NB4 (cell line): Measurements from ENCODE around the gene SERPINB1.

ENCODE experiments used
- DNase-seq: peaks from one replicate; pipeline ENCODE4 v3.0.0; 2010; ENCODE audit warnings: low read depth
- H3K4me3 ChIP-seq: one replicate; pipeline ENCODE4 v1.5.1; 2011; ENCODE audit warnings: mild to moderate bottlenecking, low read depth, low read length, moderate library complexity
- CTCF ChIP-seq: IDR thresholded peaks from one replicate; pipeline ENCODE4 v1.5.1; 2012; ENCODE audit warnings: low read depth, low read length
- MAX ChIP-seq: IDR thresholded peaks from 2 replicates; pipeline ENCODE4 v1.6.1; 2011; ENCODE audit warnings: low read depth, low read length
- MYC ChIP-seq: IDR thresholded peaks from 2 replicates; pipeline ENCODE4 v1.6.1; 2011; ENCODE audit warnings: low read depth, low read length
- POLR2A ChIP-seq: IDR thresholded peaks from 2 replicates; pipeline ENCODE4 v1.6.1; 2011; ENCODE audit warnings: mild to moderate bottlenecking; ENCODE audit not compliant: insufficient read length; ENCODE audit errors: extremely low read depth

The SERPINB1 gene

GRCh38 chr6:2870046-2870636 is 28.5 kb upstream of the SERPINB1 start:
- DNase-seq = no peak
- H3K4me3 ChIP-seq = no peak overlapping the region
- TF ChIP-seq POLR2A (no peak), MYC (no peak), CTCF (no peak), MAX (no peak)

GRCh38 chr6:2868637-2869036 is 27.0 kb upstream of the SERPINB1 start:
- H3K4me3 ChIP-seq = no peak overlapping the region
- DNase-seq = no peak
- no peak for TF ChIP-seq MAX
- no peak for TF ChIP-seq MYC
- TF ChIP-seq CTCF = no peak
- TF ChIP-seq POLR2A = no peak

GRCh38 chr6:2866171-2866846 is 24.6 kb upstream of the SERPINB1 start:
- H3K4me3 ChIP-seq = no peak overlapping the region
- no peak for TF ChIP-seq POLR2A
- TF ChIP-seq MAX = no peak
- TF ChIP-seq MYC = no peak
- TF ChIP-seq CTCF = no peak
- DNase-seq = no peak

GRCh38 chr6:2865694-2866151 is 24.1 kb upstream of the SERPINB1 start:
- no peak for DNase-seq
- H3K4me3 ChIP-seq = no peak overlapping the region
- TF ChIP-seq MYC (no peak), POLR2A (no peak), CTCF (no peak), MAX (no peak)

- no peak for DNase-seq
- TF ChIP-seq MYC (no peak), MAX (no peak), POLR2A (no peak), CTCF (no peak)
- no peak overlapping the region for H3K4me3 ChIP-seq
These were observed 23.6 kb upstream of the SERPINB1 start for GRCh38 chr6:2865270-2865669.
